PFSK-1 (cell line): ENCODE results near the gene TRAPPC12.

ENCODE experiments used
- FOXP2 ChIP-seq: optimal IDR thresholded peaks from 2 replicates; pipeline ENCODE3; 2011; ENCODE audit warnings: borderline replicate concordance, control low read depth, inconsistent platforms; ENCODE audit not compliant: insufficient read depth; ENCODE audit errors: extremely low read length, extremely low read depth
- POLR2AphosphoS5 ChIP-seq: IDR thresholded peaks from 2 replicates; pipeline ENCODE4 v1.6.1; 2012; ENCODE audit warnings: low read depth, mild to moderate bottlenecking, control low read depth, low read length, moderate library complexity
- SIN3A ChIP-seq: IDR thresholded peaks from 2 replicates; pipeline ENCODE4 v1.6.1; 2012; ENCODE audit warnings: mild to moderate bottlenecking, low read length, moderate library complexity, borderline replicate concordance; ENCODE audit not compliant: insufficient read depth
- TAF1 ChIP-seq: IDR thresholded peaks from 2 replicates; pipeline ENCODE4 v1.6.1; 2012; ENCODE audit warnings: low read length, control low read depth, borderline replicate concordance; ENCODE audit not compliant: insufficient read depth
- TF ChIP-seq, protein P1 (sequence below), 2 experiments: IDR thresholded peaks; 2 replicates each; pipeline versions ENCODE4 v1.6.1 to v1.8.0; 2011 to 2012; ENCODE audit warnings: low read depth in 2 of 2, low read length in 2 of 2, control low read depth in 1 of 2, inconsistent platforms in 1 of 2, mild to moderate bottlenecking in 1 of 2, moderate library complexity in 1 of 2; ENCODE audit not compliant: insufficient read depth in 1 of 2

TRAPPC12 gene

DNA sequence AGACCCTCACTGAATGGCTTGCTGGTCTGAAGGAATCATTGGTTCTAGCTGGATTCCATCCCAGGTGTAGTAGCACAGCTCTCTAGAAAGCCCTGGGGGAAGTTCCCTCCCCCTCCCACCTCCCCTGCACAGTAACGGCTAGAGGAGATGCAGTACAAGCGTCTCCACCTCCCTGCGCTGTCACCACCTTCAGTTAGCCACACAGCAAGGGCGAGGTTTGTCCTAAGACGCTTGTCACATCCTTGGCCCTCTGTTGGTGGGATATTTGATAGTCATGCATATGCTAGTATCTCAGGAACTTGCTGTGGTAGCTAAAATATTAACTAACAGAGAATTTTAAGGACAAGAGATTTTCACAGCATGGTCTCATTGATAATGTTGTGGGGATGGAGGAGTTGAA is 19.4 kb downstream of the TRAPPC12 start:
- TF ChIP-seq FOXP2 (no peak), TAF1 (no peak), SIN3A (no peak), POLR2AphosphoS5 (no peak)
- TF ChIP-seq, protein P1, sequence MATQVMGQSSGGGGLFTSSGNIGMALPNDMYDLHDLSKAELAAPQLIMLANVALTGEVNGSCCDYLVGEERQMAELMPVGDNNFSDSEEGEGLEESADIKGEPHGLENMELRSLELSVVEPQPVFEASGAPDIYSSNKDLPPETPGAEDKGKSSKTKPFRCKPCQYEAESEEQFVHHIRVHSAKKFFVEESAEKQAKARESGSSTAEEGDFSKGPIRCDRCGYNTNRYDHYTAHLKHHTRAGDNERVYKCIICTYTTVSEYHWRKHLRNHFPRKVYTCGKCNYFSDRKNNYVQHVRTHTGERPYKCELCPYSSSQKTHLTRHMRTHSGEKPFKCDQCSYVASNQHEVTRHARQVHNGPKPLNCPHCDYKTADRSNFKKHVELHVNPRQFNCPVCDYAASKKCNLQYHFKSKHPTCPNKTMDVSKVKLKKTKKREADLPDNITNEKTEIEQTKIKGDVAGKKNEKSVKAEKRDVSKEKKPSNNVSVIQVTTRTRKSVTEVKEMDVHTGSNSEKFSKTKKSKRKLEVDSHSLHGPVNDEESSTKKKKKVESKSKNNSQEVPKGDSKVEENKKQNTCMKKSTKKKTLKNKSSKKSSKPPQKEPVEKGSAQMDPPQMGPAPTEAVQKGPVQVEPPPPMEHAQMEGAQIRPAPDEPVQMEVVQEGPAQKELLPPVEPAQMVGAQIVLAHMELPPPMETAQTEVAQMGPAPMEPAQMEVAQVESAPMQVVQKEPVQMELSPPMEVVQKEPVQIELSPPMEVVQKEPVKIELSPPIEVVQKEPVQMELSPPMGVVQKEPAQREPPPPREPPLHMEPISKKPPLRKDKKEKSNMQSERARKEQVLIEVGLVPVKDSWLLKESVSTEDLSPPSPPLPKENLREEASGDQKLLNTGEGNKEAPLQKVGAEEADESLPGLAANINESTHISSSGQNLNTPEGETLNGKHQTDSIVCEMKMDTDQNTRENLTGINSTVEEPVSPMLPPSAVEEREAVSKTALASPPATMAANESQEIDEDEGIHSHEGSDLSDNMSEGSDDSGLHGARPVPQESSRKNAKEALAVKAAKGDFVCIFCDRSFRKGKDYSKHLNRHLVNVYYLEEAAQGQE (IDR thresholded peaks at IDR 0.05; ENCODE audit: insufficient read depth in 1 of 2, low read depth in 2 of 2, low read length in 2 of 2): no peak

DNA sequence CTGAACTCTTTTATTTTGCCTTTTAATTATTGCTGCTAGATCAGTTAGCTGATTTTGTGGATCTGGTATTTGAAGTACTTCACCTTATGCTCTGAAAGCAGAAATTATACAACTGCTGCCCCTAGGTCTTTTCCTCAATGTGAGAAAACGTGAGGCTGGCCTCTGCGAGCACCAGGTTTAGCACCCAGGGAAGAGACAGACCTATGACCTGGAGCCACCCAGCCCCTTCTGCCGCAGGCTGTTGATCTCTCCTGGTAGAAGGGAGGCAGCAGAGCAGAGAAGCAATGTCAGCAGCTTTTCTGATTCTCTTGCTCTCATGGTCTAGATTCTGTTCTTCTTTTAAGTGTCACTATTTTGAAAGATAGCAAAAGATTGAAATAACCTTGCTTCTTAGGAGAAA is 19.9 kb downstream of the TRAPPC12 start:
- TF ChIP-seq FOXP2 (no peak), TAF1 (no peak), POLR2AphosphoS5 (no peak), SIN3A (no peak)
- TF ChIP-seq, protein P1 (IDR thresholded peaks at IDR 0.05; ENCODE audit: insufficient read depth in 1 of 2, low read depth in 2 of 2, low read length in 2 of 2): no peak

DNA sequence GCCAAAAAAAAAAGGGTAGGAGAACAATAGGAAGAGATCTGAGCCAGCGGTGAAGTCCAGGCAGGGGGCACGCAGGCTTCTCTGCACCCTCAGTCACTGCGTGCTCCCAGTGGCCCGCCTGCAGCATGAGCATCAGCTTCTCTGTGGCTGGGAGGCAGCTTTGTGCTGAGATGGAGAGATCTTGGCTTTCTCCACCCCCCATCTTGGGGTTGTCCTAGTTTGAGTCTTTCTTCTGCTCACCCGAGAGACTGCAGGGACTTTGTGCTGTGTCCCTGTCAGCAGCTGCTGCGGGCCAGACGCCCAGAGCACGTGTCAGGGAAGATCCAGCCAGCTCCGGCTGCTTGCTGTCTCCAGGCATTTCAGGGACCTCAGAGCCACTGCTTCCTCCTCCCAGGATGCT is 20.3 kb downstream of the TRAPPC12 start:
- no peak for TF ChIP-seq SIN3A
- TF ChIP-seq, protein P1 (IDR thresholded peaks at IDR 0.05; ENCODE audit: insufficient read depth in 1 of 2, low read depth in 2 of 2, low read length in 2 of 2): no peak
- no peak for TF ChIP-seq TAF1
- no peak for TF ChIP-seq POLR2AphosphoS5
- no peak for TF ChIP-seq FOXP2

DNA sequence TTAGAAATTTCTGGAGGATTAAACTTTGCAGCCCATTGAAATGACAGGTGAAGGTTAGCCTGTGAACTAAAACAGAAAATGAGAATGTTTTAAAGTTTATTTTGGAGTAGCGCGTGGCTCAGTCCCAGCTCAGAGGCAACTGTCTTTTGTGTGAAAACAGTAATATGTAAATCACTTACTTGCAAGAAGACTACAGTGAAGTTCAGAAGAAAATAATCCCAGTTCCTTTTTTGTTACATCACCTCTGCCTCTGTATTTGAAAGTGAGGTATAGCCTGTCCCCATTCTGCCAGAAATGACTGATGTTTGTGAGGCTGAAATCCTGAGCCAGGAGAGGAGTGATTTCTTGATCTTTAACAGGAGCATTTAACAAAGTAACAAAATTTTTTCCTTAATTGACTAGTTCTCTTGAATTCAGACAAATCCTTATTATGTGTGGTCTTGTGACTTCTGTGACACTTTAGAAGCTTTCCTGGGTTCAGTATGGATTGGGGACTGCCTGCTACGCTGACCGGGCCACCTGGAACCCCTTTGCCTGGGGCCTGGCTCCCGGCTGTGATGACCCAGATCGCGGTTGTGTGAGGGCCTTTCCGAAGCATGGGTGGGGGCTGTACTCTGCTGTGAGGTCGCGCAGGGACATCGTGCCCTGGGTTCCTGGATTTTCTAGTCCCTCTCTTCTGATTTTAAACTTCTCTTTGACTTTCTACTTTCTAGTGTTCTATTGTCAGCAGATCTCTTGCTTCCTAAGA is 24.3 kb downstream of the TRAPPC12 start:
- no peak for TF ChIP-seq POLR2AphosphoS5
- TF ChIP-seq, protein P1 (IDR thresholded peaks at IDR 0.05; ENCODE audit: insufficient read depth in 1 of 2, low read depth in 2 of 2, low read length in 2 of 2): no peak
- no peak for TF ChIP-seq TAF1
- no peak for TF ChIP-seq SIN3A
- TF ChIP-seq FOXP2: no peak
